Posterior vena cava (tissue), 2 donors: Measurements from ENCODE around the gene CEP68. TPM values are rescaled to one million over a fixed set of nuclear protein-coding genes. Genes with fewer than 3 reads are reported as not detected.
A peak's percentile ranks its signal among the peaks of the same experiment; 100 is the strongest.

Experiments used
- DNase-seq: peaks from one replicate; pipeline ENCODE4 v3.0.0-alpha.2; 2020; ENCODE audit warnings: low spot score
- intact Hi-C, 2 donors: fragments of 100-400 bp; cut with DNase I; formaldehyde crosslinking; loops; one replicate each; pipeline versions ENCODE4 v1.14.1 to v1.14.2; 2022 to 2023
- total RNA-seq, 2 donors: library from RNA; stranded (reverse); fragmentation: NEBNext Ultra II Directional; extraction: Animal tissue kit (Norgen Biotek cat#: 25700); gene quantifications; one replicate each; pipeline ENCODE4 v1.2.1, GENCODE V29; 2021
- donor health status: DM: yes; HTN: yes; CAD: no.
- donor health status: DM: yes; HTN: yes; CAD: no.

The CEP68 gene
- total RNA-seq, 2 donors from 2014 or later = 16.2 to 20.3 TPM

DNA sequence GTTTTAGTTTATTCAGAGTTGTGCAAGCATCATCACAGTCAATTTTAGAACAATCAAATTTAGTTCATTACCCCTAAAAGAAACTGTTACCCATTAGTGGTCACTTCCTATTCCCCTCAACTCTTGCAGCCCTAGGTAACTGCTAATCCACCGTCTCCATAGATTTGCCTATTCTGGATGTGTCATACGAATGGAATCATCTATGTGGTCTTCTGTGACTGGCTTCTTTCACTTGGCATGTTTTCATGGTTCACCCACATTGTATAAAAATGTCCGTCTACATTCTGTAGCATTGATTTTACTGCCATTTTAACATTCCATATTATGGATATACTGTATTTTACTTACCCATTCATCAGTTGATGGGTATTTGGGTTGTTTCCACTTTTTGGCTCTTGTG, 5.3 kb upstream of the CEP68 start:
- intact Hi-C loops = no loop called here
- no peak for DNase-seq

DNA sequence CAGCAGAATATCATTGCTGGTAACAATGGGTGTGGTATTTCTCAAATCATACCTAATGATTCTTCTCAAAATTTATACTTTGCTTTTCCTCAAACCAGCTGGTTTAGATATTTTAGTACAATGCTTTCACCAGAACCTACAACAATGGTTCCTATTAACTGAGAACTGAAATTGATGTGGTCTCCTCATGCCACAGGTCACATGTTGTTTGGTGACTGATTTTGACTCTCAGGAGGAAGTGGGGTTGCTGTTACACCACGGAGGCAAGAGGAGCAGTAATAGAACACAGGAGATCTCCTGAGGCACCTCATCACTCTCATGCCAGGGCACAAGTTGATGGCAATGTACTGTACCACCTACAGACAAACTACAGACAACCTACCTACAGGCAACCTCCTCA, 3.0 kb upstream of the CEP68 start:
- intact Hi-C loops = no loop called here
- no peak for DNase-seq

DNA sequence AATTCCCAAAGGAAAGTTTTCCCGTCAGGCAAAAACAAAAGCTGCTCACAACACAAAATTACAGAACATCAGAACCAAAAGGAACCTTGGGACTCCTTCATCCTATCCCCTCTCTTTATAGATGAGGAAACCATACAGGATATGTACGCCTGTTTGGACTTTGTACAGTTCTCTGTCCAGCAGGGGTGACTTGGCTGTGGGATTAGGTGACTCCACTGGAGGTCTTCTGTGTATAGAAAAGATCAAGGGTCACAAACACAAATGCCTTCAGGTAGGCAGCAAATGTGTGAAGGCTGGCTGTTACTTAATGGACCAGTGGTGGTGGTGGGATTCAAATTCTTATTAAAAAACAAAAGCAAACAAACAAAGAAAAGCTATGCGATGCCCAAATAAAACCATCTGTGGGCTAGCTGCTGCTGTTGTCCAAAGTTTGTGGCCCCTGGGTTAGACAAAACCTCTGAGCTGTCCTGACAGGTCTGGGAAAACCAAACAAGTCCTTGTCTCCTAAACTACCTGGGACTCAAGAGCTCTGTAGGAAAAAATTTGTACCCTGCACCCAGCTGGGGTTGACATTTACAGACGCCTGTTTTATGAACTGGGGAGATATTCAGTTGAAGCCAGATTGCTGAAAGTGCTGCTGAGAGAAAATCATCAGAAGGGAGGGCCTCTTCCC, 1.3 kb upstream of the CEP68 start:
- DNase-seq = no peak
- intact Hi-C loops = no loop called here

DNA sequence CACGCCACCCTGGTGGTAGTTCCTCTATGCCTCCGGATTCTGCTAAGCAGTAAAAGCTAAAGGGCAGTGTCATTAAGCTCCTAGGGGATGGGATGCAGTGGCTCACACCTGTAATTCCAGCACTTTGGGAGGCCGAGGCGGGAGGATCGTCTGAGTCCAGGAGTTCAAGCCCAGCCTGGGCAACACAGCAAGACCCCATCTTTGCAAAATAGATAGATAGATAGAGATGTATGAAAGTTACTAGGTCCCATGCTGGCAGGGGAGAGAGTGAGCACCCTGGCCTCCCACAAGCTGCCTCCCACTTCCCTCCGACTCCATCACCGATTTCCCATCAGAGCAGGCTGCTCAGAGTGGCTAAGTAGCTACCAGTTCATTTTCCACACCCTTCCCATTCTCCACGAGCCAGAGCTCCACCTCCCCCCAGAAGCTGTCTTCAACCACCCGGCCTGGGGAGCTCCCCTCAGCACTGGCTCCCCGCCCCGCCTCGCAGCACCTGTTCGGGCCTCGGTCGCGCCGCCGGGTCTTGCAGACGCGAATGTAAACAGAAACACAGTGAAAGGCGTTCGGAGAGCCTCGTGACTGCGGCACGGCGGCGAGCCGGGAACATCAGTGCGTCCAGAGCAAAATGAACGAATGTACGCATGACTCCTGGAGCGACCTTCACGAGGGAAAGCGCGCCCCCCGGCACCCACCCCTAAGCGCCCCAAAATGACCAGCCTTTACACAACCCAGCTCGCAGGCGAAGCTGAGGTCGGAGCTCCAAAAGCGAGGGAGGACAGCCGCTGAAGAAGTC, 598 bp upstream of the CEP68 start:
- no peak for DNase-seq

DNA sequence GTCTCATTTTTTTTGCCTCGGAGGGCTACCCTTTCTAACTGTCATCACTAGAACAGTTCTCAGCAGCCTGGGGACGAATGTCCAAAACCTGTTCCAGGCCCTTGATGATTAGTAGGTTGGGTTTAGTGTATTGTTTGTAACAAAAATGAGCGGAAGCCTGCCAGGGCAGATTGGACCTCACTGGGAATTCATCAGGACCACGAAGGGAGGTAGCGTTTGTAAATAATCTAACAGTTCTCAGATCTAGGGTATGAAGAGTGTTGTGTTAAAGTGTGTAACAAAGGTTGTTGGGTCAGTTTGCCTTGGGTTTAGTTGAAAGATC, 799 bp downstream of the CEP68 start:
- no peak for DNase-seq
- intact Hi-C loops = no loop called here

More for the DNA sequence above, 598 bp upstream of the CEP68 start:
- intact Hi-C loops = no loop called here

DNA sequence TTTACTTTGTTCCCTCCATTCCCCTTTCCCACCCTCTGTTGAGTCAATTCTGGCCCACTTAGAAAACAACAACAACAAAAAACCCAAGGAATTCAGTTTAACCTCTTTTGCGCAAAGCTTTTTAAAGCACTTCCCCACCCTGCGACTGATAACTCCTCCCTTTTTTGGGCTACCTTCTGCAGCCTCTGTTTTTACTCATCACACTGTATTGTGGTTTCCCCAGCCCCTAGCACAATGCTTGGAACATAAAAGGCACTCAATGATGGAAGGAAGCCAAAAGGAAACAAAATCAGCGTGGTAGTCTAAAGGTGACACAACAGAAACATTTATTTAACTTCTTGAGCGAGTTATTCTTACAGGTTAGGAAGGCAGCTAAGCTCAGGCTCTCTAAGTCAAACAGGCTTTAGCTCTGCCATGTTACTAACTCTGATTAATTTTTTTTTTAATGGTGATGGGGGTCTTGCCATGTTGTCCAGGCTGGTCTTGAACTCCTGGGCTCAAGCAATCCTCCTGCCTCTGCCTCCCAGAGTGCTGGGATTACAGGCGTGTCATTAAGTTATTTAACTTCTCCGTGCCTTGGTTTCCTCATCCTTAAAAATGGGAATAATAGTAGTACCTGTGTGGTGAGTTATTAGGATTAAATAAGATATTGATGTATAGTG, 1.3 kb downstream of the CEP68 start:
- DNase-seq = no peak
- intact Hi-C loops = no loop called here

DNA sequence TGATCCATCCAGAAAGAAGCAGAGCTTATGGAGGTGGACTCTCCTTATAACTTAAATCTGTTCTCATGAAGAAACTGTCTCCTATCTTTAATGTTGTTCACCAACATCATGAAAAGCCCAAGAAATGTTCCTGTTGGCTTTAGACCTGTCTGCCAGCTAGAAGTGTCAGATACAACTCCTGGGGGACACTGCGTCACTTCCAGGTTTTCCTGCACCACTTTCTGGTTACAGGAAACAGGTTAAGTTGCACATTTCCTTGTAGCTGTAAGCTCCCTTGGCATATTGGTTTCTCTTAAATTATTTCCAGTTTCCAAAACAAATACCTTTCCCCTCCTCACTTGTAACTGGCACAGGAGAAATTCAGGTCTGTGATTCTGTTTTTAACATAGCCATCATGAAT, 2.9 kb downstream of the CEP68 start:
- intact Hi-C loops = no loop called here

DNA sequence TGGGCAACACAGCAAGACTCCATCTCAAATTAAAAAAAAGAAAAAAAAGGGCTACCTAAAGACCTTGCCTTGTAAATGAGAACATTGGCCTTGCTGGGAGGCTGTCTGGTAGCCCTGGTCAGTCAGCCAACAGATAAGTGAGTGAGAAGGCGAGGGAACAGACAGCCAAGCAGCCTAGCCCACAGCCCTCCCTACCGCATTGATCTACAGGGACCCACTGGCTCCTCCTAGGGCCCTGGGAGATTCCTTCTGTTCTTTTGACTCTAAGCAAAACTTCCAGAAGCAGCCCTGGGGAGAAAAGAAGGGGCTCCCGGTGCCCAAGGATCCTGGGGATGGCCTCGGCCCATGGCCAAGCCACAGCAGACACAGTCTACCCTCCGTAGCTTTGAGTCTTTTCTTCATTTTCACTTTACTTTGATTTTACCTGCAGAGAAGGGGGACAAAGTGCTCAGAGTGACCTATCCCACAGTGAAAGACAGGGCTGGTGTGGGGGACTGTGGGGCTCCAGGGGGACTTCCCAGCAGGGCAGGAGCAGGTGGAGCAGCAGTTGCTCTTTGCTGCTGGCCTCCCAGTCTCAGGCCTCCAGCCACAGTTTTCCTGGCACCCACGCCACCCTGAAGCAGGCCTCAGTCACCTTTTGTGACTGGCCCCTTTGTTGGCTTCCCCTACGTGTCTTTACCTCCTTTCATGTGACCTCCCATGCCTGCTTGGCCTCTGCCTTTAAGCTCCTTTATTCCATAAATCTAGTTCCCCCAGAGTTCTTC, 5.1 kb downstream of the CEP68 start:
- intact Hi-C loops = loop anchor here (10.0 kb wide), 3 partner anchors 113 to 493 kb away; no protein-coding TSS in a partner anchor
- no peak for DNase-seq

More for the DNA sequence above, 2.9 kb downstream of the CEP68 start:
- no peak for DNase-seq

DNA sequence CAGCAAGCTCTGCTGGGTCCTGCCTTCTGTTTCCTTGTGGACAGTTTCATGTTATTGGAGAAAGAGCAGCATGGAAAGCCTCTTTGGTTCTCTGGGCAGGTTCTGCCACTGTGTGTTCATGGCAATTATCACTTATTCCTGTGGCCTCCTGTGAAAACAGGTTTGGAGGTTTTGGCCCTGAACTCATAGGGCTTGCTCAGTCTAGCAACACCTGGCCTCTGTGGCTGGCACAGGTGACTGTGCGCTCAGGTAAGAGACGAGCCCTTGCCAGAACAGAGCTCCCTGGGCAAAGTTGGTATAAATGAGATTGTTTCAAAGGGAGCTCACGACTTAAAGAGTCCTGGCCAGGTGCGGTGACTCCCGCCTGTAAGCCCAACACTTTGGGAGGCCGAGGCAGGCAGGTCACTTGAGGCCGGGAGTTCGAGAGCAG, 5.7 kb downstream of the CEP68 start:
- no peak for DNase-seq
- intact Hi-C loops = loop anchor here (10.0 kb wide), 3 partner anchors 113 to 493 kb away; no protein-coding TSS in a partner anchor

DNA sequence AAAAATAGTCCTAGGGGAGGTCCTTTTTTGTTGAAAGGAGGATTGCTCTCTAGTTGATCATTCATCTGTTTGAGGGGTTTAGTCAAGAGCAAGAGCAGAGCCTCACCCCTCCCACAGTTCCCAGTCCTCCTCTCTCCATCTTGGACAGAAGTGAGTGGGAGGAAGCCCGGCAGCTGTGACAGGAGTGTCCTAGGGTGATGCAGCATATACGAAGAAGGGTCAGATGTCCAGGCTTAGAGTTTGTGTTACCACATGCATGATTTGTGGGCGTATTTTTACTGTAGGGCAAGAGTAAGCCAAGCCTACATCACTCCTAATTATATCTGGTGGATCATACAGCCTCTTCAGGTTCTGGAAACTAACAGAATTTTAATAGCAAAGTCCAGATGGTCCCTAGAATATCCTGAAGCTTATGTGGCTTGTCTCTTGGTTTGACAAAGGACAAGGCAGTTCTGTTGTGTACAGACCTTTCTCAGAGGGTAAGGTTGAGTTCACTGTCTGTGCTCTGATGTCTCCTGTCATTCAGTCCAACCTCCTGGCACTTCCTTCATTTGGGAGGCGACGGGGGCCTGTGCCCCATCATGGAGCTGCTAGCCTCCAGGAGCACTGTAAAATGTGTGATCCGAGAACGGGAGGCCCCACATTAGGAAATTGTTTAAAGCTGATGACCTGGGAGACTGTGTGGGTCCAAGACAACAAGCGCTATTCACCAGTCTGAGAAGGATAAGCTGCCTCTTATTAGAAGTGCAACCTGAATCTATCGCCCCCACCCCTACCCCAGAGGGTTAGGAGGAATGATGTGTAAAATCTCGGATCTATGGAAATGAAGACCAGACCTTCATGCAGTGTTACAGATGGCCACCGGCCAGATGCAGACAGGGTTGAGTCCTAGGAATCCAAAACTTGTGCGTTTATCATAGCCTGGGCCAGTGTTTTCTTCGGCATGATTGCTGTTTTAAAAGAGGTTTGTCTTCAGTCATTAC, 6.9 kb downstream of the CEP68 start:
- DNase-seq = no peak
- intact Hi-C loops = loop anchor here (10.0 kb wide), 3 partner anchors 112 to 492 kb away; no protein-coding TSS in a partner anchor

DNA sequence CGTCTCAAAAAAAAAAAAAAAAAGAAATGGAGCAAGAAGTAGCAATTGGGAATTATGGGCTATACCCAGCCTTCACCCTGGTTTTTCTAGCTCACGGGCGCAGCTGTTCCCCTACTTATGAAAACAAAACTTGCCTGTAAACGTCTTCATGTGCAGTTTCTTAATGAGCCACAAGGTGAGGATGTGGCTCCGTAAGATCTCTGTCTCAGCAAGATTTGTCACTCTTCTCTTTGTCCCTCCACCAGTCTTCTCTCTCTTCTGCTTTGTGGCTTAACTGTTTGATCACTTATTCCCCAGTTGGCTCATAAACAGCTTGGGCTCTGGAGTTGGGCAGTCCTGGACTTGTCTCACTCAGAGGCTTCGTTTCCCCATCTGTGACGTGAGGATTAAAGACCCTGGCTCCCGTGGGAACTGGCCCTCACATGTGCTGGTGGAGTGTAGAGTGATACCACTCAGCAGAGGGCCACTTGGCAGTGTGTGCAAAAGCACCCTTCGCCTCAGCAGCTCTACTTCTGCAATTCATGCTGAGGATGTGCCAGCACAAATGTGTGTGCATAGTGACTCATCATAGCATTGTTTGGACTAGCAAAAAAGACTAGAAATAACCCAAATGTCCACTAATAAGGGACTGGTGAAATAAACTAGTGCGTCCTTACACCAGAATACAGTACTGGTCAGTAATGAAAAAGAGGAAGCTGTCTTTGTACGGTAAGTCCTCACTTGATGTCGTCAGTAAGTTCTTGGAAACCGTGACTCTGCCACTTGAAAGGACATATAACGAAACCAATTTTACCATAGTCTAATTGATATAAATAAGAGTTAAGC, 8.7 kb downstream of the CEP68 start:
- peak; percentile 93 for DNase-seq
- intact Hi-C loops = loop anchor here (5.0 to 10.0 kb wide), 4 partner anchors 110 to 507 kb away; no protein-coding TSS in a partner anchor

DNA sequence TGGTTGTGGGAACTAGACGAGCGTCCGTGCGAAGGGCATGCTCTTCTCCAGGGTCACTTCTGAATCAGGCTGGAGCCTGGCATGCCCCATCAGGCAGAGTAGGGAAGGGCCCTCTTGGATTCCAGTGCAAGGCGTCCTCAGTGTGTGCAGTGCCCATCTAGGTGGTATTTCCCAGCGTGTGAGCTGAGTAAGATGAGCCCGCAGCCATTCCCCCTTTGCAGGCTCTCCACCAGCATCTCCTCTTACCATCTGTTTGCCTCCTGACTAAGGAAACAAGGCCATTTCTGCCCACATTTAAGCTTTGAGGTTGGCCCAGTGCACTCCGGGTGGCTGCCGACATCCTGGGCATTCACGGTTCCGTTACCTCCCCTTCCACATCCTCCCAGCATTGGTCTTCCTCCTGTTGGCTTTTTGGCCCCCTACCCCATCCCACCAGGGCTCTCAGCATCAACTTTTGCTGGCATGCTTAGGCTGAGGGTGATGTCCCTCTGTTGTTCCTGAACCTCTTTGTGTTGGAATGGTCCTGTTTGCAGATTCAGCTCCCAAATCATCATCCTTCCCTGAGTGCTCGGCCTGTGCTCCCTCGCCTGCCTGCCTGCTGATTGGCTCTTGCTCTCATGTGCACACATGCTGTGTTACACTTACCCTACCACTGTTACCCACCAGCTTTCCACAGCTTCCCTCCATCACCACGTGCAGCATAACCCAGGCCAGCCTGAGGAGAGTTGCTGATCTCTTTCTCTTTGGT, 11.8 kb downstream of the CEP68 start:
- intact Hi-C loops = loop anchor here (5.0 to 10.0 kb wide), 4 partner anchors 107 to 504 kb away; no protein-coding TSS in a partner anchor
- DNase-seq = no peak

DNA sequence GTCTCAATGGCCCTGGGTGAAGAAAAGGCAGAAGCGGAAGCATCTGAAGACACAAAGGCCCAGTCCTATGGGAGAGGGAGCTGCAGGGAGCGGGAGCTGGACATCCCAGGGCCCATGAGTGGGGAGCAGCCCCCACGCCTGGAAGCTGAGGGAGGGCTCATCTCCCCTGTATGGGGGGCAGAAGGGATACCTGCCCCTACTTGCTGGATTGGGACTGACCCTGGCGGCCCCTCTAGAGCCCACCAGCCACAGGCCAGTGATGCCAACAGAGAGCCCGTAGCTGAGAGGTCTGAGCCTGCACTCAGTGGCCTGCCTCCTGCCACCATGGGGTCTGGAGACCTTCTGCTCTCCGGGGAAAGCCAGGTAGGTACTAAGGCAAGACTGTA, 13.2 kb downstream of the CEP68 start:
- no peak for DNase-seq
- intact Hi-C loops = loop anchor here (5.0 to 10.0 kb wide), 4 partner anchors 105 to 503 kb away; no protein-coding TSS in a partner anchor

DNA sequence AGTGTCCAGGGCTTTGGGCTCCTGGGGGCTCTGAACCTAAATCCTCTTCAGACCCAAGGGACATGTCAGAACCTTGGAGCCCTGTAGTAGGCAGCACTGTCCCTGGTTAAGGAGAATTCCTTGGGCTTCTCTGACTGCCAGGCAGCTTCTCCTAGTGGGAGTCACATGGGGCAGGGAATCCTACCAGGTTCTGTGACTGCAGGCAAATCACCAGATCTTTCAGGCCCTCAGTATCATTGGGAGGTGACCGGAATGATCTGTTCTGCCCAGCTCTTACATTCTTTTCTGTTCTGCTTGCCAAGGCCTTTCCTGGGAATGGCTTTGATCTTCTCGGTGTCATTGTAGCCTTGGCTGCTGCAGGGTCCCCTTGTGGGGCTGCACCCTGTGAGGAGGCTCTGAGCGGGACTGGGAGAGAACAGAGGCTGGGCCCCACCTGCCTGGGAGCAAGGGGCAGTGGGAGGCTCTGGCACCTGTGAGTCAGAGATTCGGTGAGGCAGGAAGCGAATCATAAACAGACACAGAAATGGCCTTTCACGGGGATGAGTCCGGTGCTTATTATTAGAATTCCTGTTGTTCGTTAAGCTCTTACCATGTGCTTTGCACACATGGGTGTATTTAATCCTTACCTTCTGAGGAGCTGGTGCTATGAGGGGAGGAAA, 14.1 kb downstream of the CEP68 start:
- intact Hi-C loops = no loop called here
- DNase-seq = no peak

DNA sequence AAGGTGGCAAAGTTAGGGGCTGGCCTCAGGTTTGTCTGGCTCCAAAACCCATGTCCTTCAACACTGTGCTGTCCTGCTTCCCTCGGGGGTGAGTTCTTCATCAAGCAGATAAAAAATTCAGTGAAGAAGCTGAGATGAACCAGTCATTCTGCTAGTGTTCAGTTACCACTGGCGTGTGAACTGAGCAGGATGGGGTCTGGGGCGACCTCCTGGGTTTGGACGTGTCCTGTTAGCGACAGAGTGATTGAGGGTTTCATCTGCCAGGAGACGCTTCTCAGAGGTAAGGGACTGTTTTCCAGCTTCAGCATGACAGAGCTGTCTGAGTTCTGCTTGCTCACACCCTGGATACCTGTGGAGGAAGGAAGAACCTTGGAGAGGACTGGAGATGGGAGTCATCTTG, 14.6 kb downstream of the CEP68 start:
- DNase-seq = no peak
- intact Hi-C loops = no loop called here

DNA sequence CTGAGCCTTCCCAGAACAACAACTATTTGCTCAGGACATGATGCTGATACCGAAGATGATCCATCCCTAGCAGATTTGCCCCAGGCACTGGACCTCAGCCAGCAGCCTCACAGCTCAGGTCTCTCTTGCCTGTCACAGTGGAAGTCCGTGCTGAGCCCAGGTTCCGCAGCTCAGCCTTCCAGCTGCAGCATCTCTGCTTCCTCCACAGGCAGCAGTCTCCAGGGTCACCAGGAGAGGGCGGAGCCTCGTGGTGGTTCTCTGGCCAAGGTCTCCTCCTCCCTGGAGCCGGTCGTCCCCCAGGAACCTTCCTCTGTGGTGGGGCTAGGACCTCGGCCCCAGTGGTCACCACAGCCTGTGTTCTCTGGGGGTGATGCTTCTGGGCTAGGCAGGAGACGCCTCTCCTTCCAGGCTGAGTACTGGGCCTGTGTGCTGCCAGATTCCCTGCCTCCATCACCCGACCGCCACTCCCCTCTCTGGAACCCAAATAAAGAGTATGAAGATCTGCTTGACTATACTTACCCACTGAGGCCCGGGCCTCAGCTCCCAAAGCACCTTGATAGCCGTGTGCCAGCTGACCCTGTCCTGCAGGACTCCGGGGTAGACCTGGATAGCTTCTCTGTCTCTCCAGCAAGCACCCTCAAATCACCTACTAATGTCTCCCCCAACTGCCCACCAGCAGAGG, 15.4 kb downstream of the CEP68 start:
- intact Hi-C loops = no loop called here

More for the DNA sequence above, 15.4 kb downstream of the CEP68 start:
- no peak for DNase-seq
